Measurements from ENCODE around the gene PTPRN2.

GRCh38 chr7:158494643-158495042 lies 93.0 kb downstream of the PTPRN2 start:
- TF ChIP-seq CTCF (IDR thresholded peaks at IDR 0.05; ENCODE audit: low read depth, low read length): no peak
- no peak for TF ChIP-seq MAX (IDR thresholded peaks at IDR 0.05; ENCODE audit: low read depth, low read length)
- no peak for TF ChIP-seq POLR2A (IDR thresholded peaks at IDR 0.05; ENCODE audit: extremely low read depth, insufficient read length)
- no peak for TF ChIP-seq MYC (IDR thresholded peaks at IDR 0.05; ENCODE audit: low read depth, low read length)
